Measurements from ENCODE around the gene MYO5B. TPM values are rescaled to one million over a fixed set of nuclear protein-coding genes. Genes with fewer than 3 reads are reported as not detected.

MYO5B gene
- total RNA-seq, 1 experiment from 2014 or later = 12.4 TPM

- no peak for DNase-seq (ENCODE audit: low spot score)
These were observed 6.3 kb downstream of the MYO5B start for GRCh38 chr18:50188652-50189051.

GRCh38 chr18:50187659-50188058 lies 7.3 kb downstream of the MYO5B start:
- no peak for DNase-seq (ENCODE audit: low spot score)

GRCh38 chr18:50186385-50186784 lies 8.6 kb downstream of the MYO5B start:
- DNase-seq (ENCODE audit: low spot score) = no peak

- DNase-seq (ENCODE audit: low spot score) = peak; percentile 48
These were observed 11.4 kb downstream of the MYO5B start for GRCh38 chr18:50183556-50183955.

GRCh38 chr18:50182511-50182910 lies 12.4 kb downstream of the MYO5B start:
- DNase-seq (ENCODE audit: low spot score) = no peak

GRCh38 chr18:50181590-50181989 lies 13.4 kb downstream of the MYO5B start:
- no peak for DNase-seq (ENCODE audit: low spot score)

- DNase-seq (ENCODE audit: low spot score) = no peak
These were observed 15.5 kb downstream of the MYO5B start for GRCh38 chr18:50179465-50179864.

- no peak for DNase-seq (ENCODE audit: low spot score)
These were observed 17.5 kb downstream of the MYO5B start for GRCh38 chr18:50177294-50177992.

- no peak for DNase-seq (ENCODE audit: low spot score)
These were observed 22.6 kb downstream of the MYO5B start for GRCh38 chr18:50172367-50172766.

- DNase-seq (ENCODE audit: low spot score) = no peak
These were observed 23.5 kb downstream of the MYO5B start for GRCh38 chr18:50171406-50171805.

- no peak for DNase-seq (ENCODE audit: low spot score)
These were observed 24.9 kb downstream of the MYO5B start for GRCh38 chr18:50170004-50170403.

- DNase-seq (ENCODE audit: low spot score) = no peak
These were observed 25.8 kb downstream of the MYO5B start for GRCh38 chr18:50169149-50169548.

- no peak for DNase-seq (ENCODE audit: low spot score)
These were observed 27.0 kb downstream of the MYO5B start for GRCh38 chr18:50167966-50168365.

GRCh38 chr18:50166901-50167300 lies 28.0 kb downstream of the MYO5B start:
- no peak for DNase-seq (ENCODE audit: low spot score)

GRCh38 chr18:50163505-50163904 lies 31.4 kb downstream of the MYO5B start:
- no peak for DNase-seq (ENCODE audit: low spot score)

- no peak for DNase-seq (ENCODE audit: low spot score)
These were observed 32.3 kb downstream of the MYO5B start for GRCh38 chr18:50162486-50163304.

GRCh38 chr18:50161597-50162205 lies 33.2 kb downstream of the MYO5B start:
- DNase-seq (ENCODE audit: low spot score) = peak; percentile 48

GRCh38 chr18:50159654-50160046 lies 35.3 kb downstream of the MYO5B start:
- no peak for DNase-seq (ENCODE audit: low spot score)

- DNase-seq (ENCODE audit: low spot score) = no peak
These were observed 35.9 kb downstream of the MYO5B start for GRCh38 chr18:50158866-50159653.

GRCh38 chr18:50155406-50155805 lies 39.5 kb downstream of the MYO5B start:
- DNase-seq (ENCODE audit: low spot score) = no peak

GRCh38 chr18:50154420-50154819 lies 40.5 kb downstream of the MYO5B start:
- no peak for DNase-seq (ENCODE audit: low spot score)

- no peak for DNase-seq (ENCODE audit: low spot score)
These were observed 42.0 kb downstream of the MYO5B start for GRCh38 chr18:50152900-50153299.
